Peyer's patch (tissue), 4 donors: Measurements from ENCODE around the gene MS4A4E. TPM values are rescaled to one million over a fixed set of nuclear protein-coding genes. Genes with fewer than 3 reads are reported as not detected.

Experiments
- DNase-seq, 3 donors: peaks; one replicate each; pipeline ENCODE4 v3.0.0-alpha.2; 2017 to 2019
- H3K27ac ChIP-seq, 4 donors: fragments of 200-600 bp; sonication (generic); one replicate each; pipeline ENCODE4 v1.5.1; 2016 to 2019
- H3K27me3 ChIP-seq, 2 donors: fragments of 200-600 bp; sonication (generic); one replicate each; pipeline ENCODE4 v1.5.1; 2019
- H3K36me3 ChIP-seq, 3 donors: fragments of 200-600 bp; sonication (generic); one replicate each; pipeline ENCODE4 v1.5.1; 2016 to 2019
- H3K4me1 ChIP-seq, 4 donors: fragments of 200-600 bp; sonication (generic); one replicate each; pipeline ENCODE4 v1.5.1; 2016 to 2019
- H3K4me3 ChIP-seq, 4 donors: fragments of 200-600 bp; sonication (generic); 1 replicate in 3 of 4; 2 replicates in 1 of 4; pipeline ENCODE4 v1.5.1; 2016 to 2019; ENCODE audit warnings: mild to moderate bottlenecking in 1 of 4
- H3K9me3 ChIP-seq, 4 donors: fragments of 200-600 bp; sonication (generic); one replicate each; pipeline ENCODE4 v1.5.1; 2016 to 2019; ENCODE audit warnings: mild to moderate bottlenecking in 1 of 4
- CTCF ChIP-seq, 6 experiments: fragments of 450-650 bp in 4 of 6; fragments of 200-600 bp in 2 of 6; sonication (generic) in 1 of 6; IDR thresholded peaks; one replicate each; pipeline ENCODE4 v1.5.1; 2017 to 2019; ENCODE audit warnings: antibody characterized with exemption in 6 of 6, mild to moderate bottlenecking in 3 of 6, moderate library complexity in 1 of 6
- POLR2A ChIP-seq, 2 donors: fragments of 450-650 bp; IDR thresholded peaks; one replicate each; pipeline ENCODE4 v1.5.1; 2017; ENCODE audit warnings: antibody characterized with exemption in 2 of 2, mild to moderate bottlenecking in 2 of 2, moderate library complexity in 2 of 2
- total RNA-seq, 4 donors: library from RNA; depleted of rRNA; stranded (reverse); fragments of >200 nt; gene quantifications; one replicate each; pipeline ENCODE4 v1.1.0, GENCODE V29; 2016

MS4A4E gene
- total RNA-seq, 4 donors from 2014 or later: 2.6 to 13.1 (median 9.3) TPM

GRCh38 chr11:60235321-60235720 lies 7.6 kb downstream of the MS4A4E start:
- Histone ChIP-seq H3K36me3 (no peaks in the 10 kb centered on the region), H3K4me1 (no peaks in the 10 kb centered on the region), H3K27ac (no peak overlapping the region), H3K27me3 (no peaks in the 10 kb centered on the region), H3K4me3 (no peak overlapping the region), H3K9me3 (no peaks in the 10 kb centered on the region)
- TF ChIP-seq POLR2A (IDR thresholded peaks at IDR 0.05) (no peak), CTCF (IDR thresholded peaks at IDR 0.05) (no peak)
- no peak for DNase-seq

GRCh38 chr11:60230681-60231080 lies 12.3 kb downstream of the MS4A4E start:
- DNase-seq: no peak
- H3K4me1 ChIP-seq: no peaks in the 10 kb centered on the region
- TF ChIP-seq CTCF (IDR thresholded peaks at IDR 0.05) (no peak), POLR2A (IDR thresholded peaks at IDR 0.05) (no peak)
- no peak overlapping the region for H3K4me3 ChIP-seq
- no peaks in the 10 kb centered on the region for H3K36me3 ChIP-seq
- no peak overlapping the region for H3K27ac ChIP-seq
- no peaks in the 10 kb centered on the region for H3K9me3 ChIP-seq
- H3K27me3 ChIP-seq: no peaks in the 10 kb centered on the region

- TF ChIP-seq POLR2A (IDR thresholded peaks at IDR 0.05) (no peak), CTCF (IDR thresholded peaks at IDR 0.05) (no peak)
- Histone ChIP-seq H3K4me3 (no peak overlapping the region), H3K4me1 (no peaks in the 10 kb centered on the region), H3K36me3 (no peaks in the 10 kb centered on the region), H3K27ac (no peak overlapping the region), H3K9me3 (no peaks in the 10 kb centered on the region), H3K27me3 (no peaks in the 10 kb centered on the region)
- no peak for DNase-seq
These were observed 20.8 kb downstream of the MS4A4E start for GRCh38 chr11:60222141-60222540.

- Histone ChIP-seq H3K4me1 (no peaks in the 10 kb centered on the region), H3K4me3 (no peak overlapping the region), H3K36me3 (no peaks in the 10 kb centered on the region), H3K27me3 (no peaks in the 10 kb centered on the region), H3K9me3 (no peaks in the 10 kb centered on the region), H3K27ac (no peak overlapping the region)
- DNase-seq: no peak
- no peak for TF ChIP-seq POLR2A (IDR thresholded peaks at IDR 0.05)
- no peak for TF ChIP-seq CTCF (IDR thresholded peaks at IDR 0.05)
These were observed 21.2 kb downstream of the MS4A4E start for GRCh38 chr11:60221692-60222091.

GRCh38 chr11:60221181-60221580 lies 21.8 kb downstream of the MS4A4E start:
- H3K4me3 ChIP-seq: no peak overlapping the region
- no peak for DNase-seq
- H3K9me3 ChIP-seq: no peaks in the 10 kb centered on the region
- H3K4me1 ChIP-seq: no peaks in the 10 kb centered on the region
- H3K27me3 ChIP-seq: no peaks in the 10 kb centered on the region
- no peak overlapping the region for H3K27ac ChIP-seq
- H3K36me3 ChIP-seq: no peaks in the 10 kb centered on the region
- TF ChIP-seq POLR2A (IDR thresholded peaks at IDR 0.05) (no peak), CTCF (IDR thresholded peaks at IDR 0.05) (no peak)

DNA sequence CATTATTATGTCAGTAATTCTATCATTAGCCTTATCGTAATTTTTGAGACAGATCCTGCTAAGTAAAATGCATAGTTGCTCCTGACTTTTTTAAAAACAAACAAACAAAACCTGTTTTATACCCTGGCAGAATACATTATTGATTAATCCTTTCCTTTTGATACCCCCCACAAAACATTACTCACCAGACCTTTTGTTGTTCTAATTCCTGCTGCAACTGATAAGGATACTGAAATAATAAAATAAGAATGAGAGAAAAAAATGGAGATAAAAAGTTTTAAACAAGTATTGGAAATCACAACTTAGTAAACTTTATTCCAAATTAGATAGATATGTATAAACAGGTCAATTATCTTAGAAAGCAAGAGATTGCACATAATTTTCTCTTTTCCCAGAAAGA lies 28.6 kb downstream of the MS4A4E start:
- Histone ChIP-seq H3K27me3 (no peaks in the 10 kb centered on the region), H3K9me3 (no peaks in the 10 kb centered on the region), H3K27ac (no peak overlapping the region), H3K4me1 (no peaks in the 10 kb centered on the region), H3K4me3 (no peak overlapping the region), H3K36me3 (no peaks in the 10 kb centered on the region)
- TF ChIP-seq CTCF (IDR thresholded peaks at IDR 0.05) (no peak), POLR2A (IDR thresholded peaks at IDR 0.05) (no peak)
- DNase-seq: no peak
